ENCODE results near the gene JAK2. TPM values are rescaled to one million over a fixed set of nuclear protein-coding genes. Genes with fewer than 3 reads are reported as not detected.

The JAK2 gene
- total RNA-seq, 2 donors from 2014 or later = 7.6 to 21.6 TPM

- no peak for DNase-seq (ENCODE audit: low spot score)
- no peak for TF ChIP-seq CTCF (IDR thresholded peaks at IDR 0.05)
- H3K27me3 ChIP-seq = no peaks in the 10 kb centered on the region
- no peak overlapping the region for H3K4me3 ChIP-seq
- no peak overlapping the region for H3K27ac ChIP-seq
- H3K36me3 ChIP-seq = no peaks in the 10 kb centered on the region
- H3K9me3 ChIP-seq = no peaks in the 10 kb centered on the region
- no peaks in the 10 kb centered on the region for H3K4me1 ChIP-seq
Observed at GRCh38 chr9:4970970-4971641, 14.0 kb upstream of the JAK2 start.

GRCh38 chr9:4973246-4973645 lies 11.8 kb upstream of the JAK2 start:
- no peaks in the 10 kb centered on the region for H3K36me3 ChIP-seq
- DNase-seq (ENCODE audit: low spot score) = no peak
- H3K27me3 ChIP-seq = no peaks in the 10 kb centered on the region
- no peak for TF ChIP-seq CTCF (IDR thresholded peaks at IDR 0.05)
- no peaks in the 10 kb centered on the region for H3K4me1 ChIP-seq
- H3K27ac ChIP-seq = no peak overlapping the region
- H3K4me3 ChIP-seq = no peak overlapping the region
- H3K9me3 ChIP-seq = no peaks in the 10 kb centered on the region

- Histone ChIP-seq H3K4me1 (no peaks in the 10 kb centered on the region), H3K27ac (no peak overlapping the region)
Observed at GRCh38 chr9:4973902-4974301, 11.2 kb upstream of the JAK2 start.

GRCh38 chr9:4979239-4979638 lies 5.8 kb upstream of the JAK2 start:
- TF ChIP-seq CTCF (IDR thresholded peaks at IDR 0.05) = no peak
- Histone ChIP-seq H3K36me3 (no peaks in the 10 kb centered on the region), H3K27me3 (no peaks in the 10 kb centered on the region), H3K4me1 (peaks cover 0 to 8% of the 10 kb centered on the region in 2 donors), H3K27ac (no peak overlapping the region), H3K4me3 (no peak overlapping the region), H3K9me3 (no peaks in the 10 kb centered on the region)
- no peak for DNase-seq (ENCODE audit: low spot score)

More at GRCh38 chr9:4973902-4974301, 11.2 kb upstream of the JAK2 start:
- Histone ChIP-seq H3K9me3 (no peaks in the 10 kb centered on the region), H3K36me3 (no peaks in the 10 kb centered on the region), H3K27me3 (no peaks in the 10 kb centered on the region), H3K4me3 (no peak overlapping the region)
- TF ChIP-seq CTCF (IDR thresholded peaks at IDR 0.05) = no peak
- DNase-seq (ENCODE audit: low spot score) = no peak

GRCh38 chr9:4980086-4980727 lies 4.9 kb upstream of the JAK2 start:
- peaks cover 0 to 10% of the 10 kb centered on the region in 2 donors for H3K4me1 ChIP-seq
- no peak for TF ChIP-seq CTCF (IDR thresholded peaks at IDR 0.05)
- no peak overlapping the region for H3K4me3 ChIP-seq
- no peaks in the 10 kb centered on the region for H3K27me3 ChIP-seq
- no peak for DNase-seq (ENCODE audit: low spot score)
- no peaks in the 10 kb centered on the region for H3K9me3 ChIP-seq
- H3K27ac ChIP-seq = no peak overlapping the region
- no peaks in the 10 kb centered on the region for H3K36me3 ChIP-seq

Measured in right atrium auricular region (tissue), 2 donors.